ENCODE results near the gene ZNF277. TPM values are rescaled to one million over a fixed set of nuclear protein-coding genes. Genes with fewer than 3 reads are reported as not detected.

ZNF277 gene
- total RNA-seq, 2 experiments from 2014 or later: 17.6 to 21.4 TPM

- no peak overlapping the region for H3K4me3 Mint-ChIP-seq
- intact Hi-C loops (cut with DNase I, micrococcal nuclease): no loop called here
- H3K36me3 Mint-ChIP-seq (ENCODE audit: low read depth): peaks cover 3% of the 10 kb centered on the region
- peaks cover 53% of the 10 kb centered on the region for H3K27me3 Mint-ChIP-seq
- no peaks in the 10 kb centered on the region for H3K9me3 Mint-ChIP-seq (ENCODE audit: low read depth)
- ATAC-seq (no peak), DNase-seq (peak; percentile 56)
- no peak overlapping the region for H3K27ac Mint-ChIP-seq
- ChIA-PET CTCF (interaction anchor here (0.7 to 1.6 kb wide), 3 partner anchors 65 to 293 kb away, joined by 3 read pairs; no protein-coding TSS in a partner anchor), POLR2A (interaction anchor here (4.7 kb wide), 1 partner anchor 247 kb away, joined by 23 read pairs; the partner anchor contains the start of gene IFRD1)
- peaks cover 31% of the 10 kb centered on the region for H3K4me1 Mint-ChIP-seq
Measured at GRCh38 chr7:112202816-112203215, 3.7 kb upstream of the ZNF277 start.

- ATAC-seq (no peak), DNase-seq (no peak)
- intact Hi-C loops (cut with DNase I, micrococcal nuclease): no loop called here
- peaks cover 31% of the 10 kb centered on the region for H3K4me1 Mint-ChIP-seq
- no peaks in the 10 kb centered on the region for H3K9me3 Mint-ChIP-seq (ENCODE audit: low read depth)
- no peak overlapping the region for H3K4me3 Mint-ChIP-seq
- no peak overlapping the region for H3K27ac Mint-ChIP-seq
- H3K27me3 Mint-ChIP-seq: peaks cover 49% of the 10 kb centered on the region
- CTCF ChIA-PET: interaction anchor here (1.1 to 1.6 kb wide), 2 partner anchors 177 to 178 kb away, joined by 3 read pairs; no protein-coding TSS in a partner anchor
- POLR2A ChIA-PET: interaction anchor here (0.7 to 4.7 kb wide), 2 partner anchors 224 to 247 kb away, joined by 4 to 23 read pairs; partner anchors contain the start of gene IFRD1
- H3K36me3 Mint-ChIP-seq (ENCODE audit: low read depth): peaks cover 3% of the 10 kb centered on the region
Measured at GRCh38 chr7:112203365-112203739, 3.1 kb upstream of the ZNF277 start.

- no peaks in the 10 kb centered on the region for H3K9me3 Mint-ChIP-seq (ENCODE audit: low read depth)
- H3K27me3 Mint-ChIP-seq: peaks cover 42% of the 10 kb centered on the region
- H3K36me3 Mint-ChIP-seq (ENCODE audit: low read depth): peaks cover 3% of the 10 kb centered on the region
- ChIA-PET CTCF (no interaction called here), POLR2A (interaction anchor here (0.6 to 4.7 kb wide), 3 partner anchors 11 to 270 kb away, joined by 3 to 23 read pairs (median 7); partner anchors contain the start of gene IFRD1)
- ATAC-seq: no peak
- peak overlapping the region; percentile 37 for H3K27ac Mint-ChIP-seq
- DNase-seq: no peak
- intact Hi-C loops (cut with DNase I, micrococcal nuclease): loop anchor here in 1 of 2 experiments (5.0 kb wide), 1 partner anchor 738 kb away; no protein-coding TSS in a partner anchor
- H3K4me3 Mint-ChIP-seq: peak overlapping the region; percentile 92
- H3K4me1 Mint-ChIP-seq: peaks cover 31% of the 10 kb centered on the region
Measured at GRCh38 chr7:112204499-112205342, 1.8 kb upstream of the ZNF277 start.

- peak; percentile 58 for DNase-seq
Measured at GRCh38 chr7:112205343-112206237, 905 bp upstream of the ZNF277 start.

GRCh38 chr7:112206991-112207592, 597 bp downstream of the ZNF277 start:
- intact Hi-C loops (cut with DNase I, micrococcal nuclease): loop anchor here (1.0 to 5.0 kb wide), 8 partner anchors 184 to 912 kb away; partner anchors contain the start of genes IFRD1 (in 2 of the 2), IMMP2L (in 2 of the 2) and SMIM30 (in 1 of the 2)
- no peak for DNase-seq
- H3K27ac Mint-ChIP-seq: peak overlapping the region; percentile 84
- no peak for ATAC-seq
- CTCF ChIA-PET: interaction anchor here (0.5 to 0.9 kb wide), 2 partner anchors 40 to 240 kb away, joined by 3 to 4 read pairs; no protein-coding TSS in a partner anchor
- POLR2A ChIA-PET: interaction anchor here (4.7 kb wide), 1 partner anchor 243 kb away, joined by 23 read pairs; the partner anchor contains the start of gene IFRD1
- peak overlapping the region; percentile 92 for H3K4me3 Mint-ChIP-seq
- peaks cover 3% of the 10 kb centered on the region for H3K36me3 Mint-ChIP-seq (ENCODE audit: low read depth)
- H3K27me3 Mint-ChIP-seq: peaks cover 24% of the 10 kb centered on the region
- H3K4me1 Mint-ChIP-seq: peaks cover 36% of the 10 kb centered on the region
- no peaks in the 10 kb centered on the region for H3K9me3 Mint-ChIP-seq (ENCODE audit: low read depth)

More at GRCh38 chr7:112205343-112206237, 905 bp upstream of the ZNF277 start:
- CTCF ChIA-PET: interaction anchor here (1.3 kb wide), 1 partner anchor 32 kb away, joined by 3 read pairs; no protein-coding TSS in a partner anchor
- ATAC-seq: peak; percentile 6
- H3K36me3 Mint-ChIP-seq (ENCODE audit: low read depth): peaks cover 3% of the 10 kb centered on the region
- peaks cover 38% of the 10 kb centered on the region for H3K27me3 Mint-ChIP-seq
- H3K9me3 Mint-ChIP-seq (ENCODE audit: low read depth): no peaks in the 10 kb centered on the region
- peak overlapping the region; percentile 92 for H3K4me3 Mint-ChIP-seq
- peaks cover 31% of the 10 kb centered on the region for H3K4me1 Mint-ChIP-seq
- POLR2A ChIA-PET: interaction anchor here (0.6 to 4.7 kb wide), 3 partner anchors 10 to 269 kb away, joined by 3 to 23 read pairs (median 7); partner anchors contain the start of gene IFRD1
- intact Hi-C loops (cut with DNase I, micrococcal nuclease): loop anchor here (1.0 to 5.0 kb wide), 8 partner anchors 185 to 913 kb away; partner anchors contain the start of genes IFRD1 (in 2 of the 2), IMMP2L (in 2 of the 2) and SMIM30 (in 1 of the 2)
- peak overlapping the region; percentile 37 for H3K27ac Mint-ChIP-seq

GRCh38 chr7:112207765-112208164, 1.3 kb downstream of the ZNF277 start:
- H3K36me3 Mint-ChIP-seq (ENCODE audit: low read depth): peaks cover 3% of the 10 kb centered on the region
- peaks cover 39% of the 10 kb centered on the region for H3K4me1 Mint-ChIP-seq
- peak overlapping the region; percentile 92 for H3K4me3 Mint-ChIP-seq
- no peak for ATAC-seq
- ChIA-PET CTCF (no interaction called here), POLR2A (no interaction called here)
- H3K27me3 Mint-ChIP-seq: peaks cover 22% of the 10 kb centered on the region
- no peak overlapping the region for H3K27ac Mint-ChIP-seq
- DNase-seq: no peak
- intact Hi-C loops (cut with DNase I, micrococcal nuclease): loop anchor here (2.0 to 5.0 kb wide), 4 partner anchors 183 to 911 kb away; partner anchors contain the start of genes IMMP2L (in 1 of the 2) and SMIM30 (in 1 of the 2)
- H3K9me3 Mint-ChIP-seq (ENCODE audit: low read depth): no peaks in the 10 kb centered on the region

- Mint-ChIP-seq H3K36me3 (ENCODE audit: low read depth) (peaks cover 4% of the 10 kb centered on the region), H3K9me3 (ENCODE audit: low read depth) (no peaks in the 10 kb centered on the region), H3K27ac (no peak overlapping the region), H3K4me3 (no peak overlapping the region), H3K27me3 (no peaks in the 10 kb centered on the region), H3K4me1 (peaks cover 40% of the 10 kb centered on the region)
- ATAC-seq (no peak), DNase-seq (no peak)
- POLR2A ChIA-PET: no interaction called here
- CTCF ChIA-PET: interaction anchor here (0.6 kb wide), 1 partner anchor 273 kb away, joined by 3 read pairs; no protein-coding TSS in a partner anchor
- intact Hi-C loops (cut with DNase I, micrococcal nuclease): no loop called here
Measured at GRCh38 chr7:112211348-112211907, 4.9 kb downstream of the ZNF277 start.

- H3K4me1 Mint-ChIP-seq: peaks cover 46% of the 10 kb centered on the region
- POLR2A ChIA-PET: no interaction called here
Measured at GRCh38 chr7:112212571-112212970, 6.1 kb downstream of the ZNF277 start.

GRCh38 chr7:112213735-112214134, 7.2 kb downstream of the ZNF277 start:
- no peak overlapping the region for H3K4me3 Mint-ChIP-seq
- H3K27me3 Mint-ChIP-seq: no peaks in the 10 kb centered on the region
- H3K9me3 Mint-ChIP-seq (ENCODE audit: low read depth): no peaks in the 10 kb centered on the region
- H3K4me1 Mint-ChIP-seq: peaks cover 47% of the 10 kb centered on the region
- intact Hi-C loops (cut with DNase I, micrococcal nuclease): no loop called here
- DNase-seq (no peak), ATAC-seq (peak; percentile 72)
- CTCF ChIA-PET: no interaction called here
- POLR2A ChIA-PET: no interaction called here
- peaks cover 4% of the 10 kb centered on the region for H3K36me3 Mint-ChIP-seq (ENCODE audit: low read depth)
- H3K27ac Mint-ChIP-seq: no peak overlapping the region

More at GRCh38 chr7:112212571-112212970, 6.1 kb downstream of the ZNF277 start:
- no peak for ATAC-seq
- H3K27me3 Mint-ChIP-seq: no peaks in the 10 kb centered on the region
- peaks cover 1% of the 10 kb centered on the region for H3K36me3 Mint-ChIP-seq (ENCODE audit: low read depth)
- no peak overlapping the region for H3K4me3 Mint-ChIP-seq
- no peak for DNase-seq
- intact Hi-C loops (cut with DNase I, micrococcal nuclease): no loop called here
- no peak overlapping the region for H3K27ac Mint-ChIP-seq
- H3K9me3 Mint-ChIP-seq (ENCODE audit: low read depth): no peaks in the 10 kb centered on the region
- CTCF ChIA-PET: no interaction called here

- Mint-ChIP-seq H3K27me3 (no peaks in the 10 kb centered on the region), H3K9me3 (ENCODE audit: low read depth) (no peaks in the 10 kb centered on the region), H3K27ac (no peak overlapping the region), H3K4me3 (no peak overlapping the region), H3K36me3 (ENCODE audit: low read depth) (peaks cover 5% of the 10 kb centered on the region), H3K4me1 (peaks cover 44% of the 10 kb centered on the region)
- ATAC-seq (no peak), DNase-seq (no peak)
- intact Hi-C loops (cut with DNase I, micrococcal nuclease): no loop called here
- ChIA-PET POLR2A (interaction anchor here (0.6 kb wide), 1 partner anchor 1647 kb away, joined by 3 read pairs; no protein-coding TSS in a partner anchor), CTCF (interaction anchor here (1.0 to 1.1 kb wide), 2 partner anchors 22 to 75 kb away, joined by 3 read pairs; no protein-coding TSS in a partner anchor)
Measured at GRCh38 chr7:112214268-112214667, 7.8 kb downstream of the ZNF277 start.

All from activated CD4-positive, alpha-beta T cell treated with anti-CD3 and anti-CD28 coated beads for 36 hours (primary cell).